GM12878 (cell line): Measurements from ENCODE around the gene AKAP9.

Experiments
- LARP7 ChIP-seq: fragments of 450-650 bp; IDR thresholded peaks from 2 replicates; pipeline ENCODE4 v1.6.1; 2017; ENCODE audit warnings: mild to moderate bottlenecking
- POLR2A ChIP-seq: IDR thresholded peaks from 2 replicates; pipeline ENCODE4 v1.6.1; 2011; ENCODE audit warnings: low read depth, mild to moderate bottlenecking, low read length
- SIN3A ChIP-seq: IDR thresholded peaks from 2 replicates; pipeline ENCODE4 v1.6.1; 2012; ENCODE audit warnings: low read depth, low read length, improper control_type of control experiment

- TF ChIP-seq LARP7 (no peak), POLR2A (no peak), SIN3A (no peak)
These were observed 788 bp downstream of the AKAP9 start for GRCh38 chr7:91941450-91941849.
